B cell (primary cell): ENCODE data around the gene SRRM1.

Experiments used
- EZH2 ChIP-seq: IDR thresholded peaks from 2 replicates; pipeline ENCODE4 v1.6.1; 2012; ENCODE audit warnings: borderline replicate concordance, low read depth, mild to moderate bottlenecking, moderate library complexity, low read length; ENCODE audit not compliant: insufficient read depth, poor library complexity, severe bottlenecking
- TF ChIP-seq, protein P1 (sequence below): fragments of 200-600 bp; IDR thresholded peaks from one replicate; pipeline ENCODE4 v1.8.0; 2022; ENCODE audit warnings: antibody characterized with exemption, mild to moderate bottlenecking

DNA sequence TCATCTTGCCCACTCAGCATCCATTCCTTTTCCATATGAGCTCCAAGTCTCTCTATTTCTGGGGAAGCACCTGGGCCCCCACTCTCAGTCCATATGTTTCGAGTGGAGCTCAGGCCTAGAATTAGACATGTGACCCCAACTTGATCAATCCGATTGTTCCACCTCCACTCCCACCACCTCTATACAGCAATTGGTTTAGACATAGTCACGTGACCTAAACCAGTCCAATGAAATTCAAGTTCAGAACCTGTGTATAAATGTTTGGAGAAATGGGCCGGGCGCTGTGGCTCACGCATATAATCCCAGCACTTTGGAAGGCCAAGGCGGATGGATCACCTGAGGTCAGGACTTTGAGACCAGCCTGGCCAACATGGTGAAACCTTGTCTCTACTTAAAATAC lies 72.6 kb downstream of the SRRM1 start:
- TF ChIP-seq EZH2, result no peak
- TF ChIP-seq, protein P1, sequence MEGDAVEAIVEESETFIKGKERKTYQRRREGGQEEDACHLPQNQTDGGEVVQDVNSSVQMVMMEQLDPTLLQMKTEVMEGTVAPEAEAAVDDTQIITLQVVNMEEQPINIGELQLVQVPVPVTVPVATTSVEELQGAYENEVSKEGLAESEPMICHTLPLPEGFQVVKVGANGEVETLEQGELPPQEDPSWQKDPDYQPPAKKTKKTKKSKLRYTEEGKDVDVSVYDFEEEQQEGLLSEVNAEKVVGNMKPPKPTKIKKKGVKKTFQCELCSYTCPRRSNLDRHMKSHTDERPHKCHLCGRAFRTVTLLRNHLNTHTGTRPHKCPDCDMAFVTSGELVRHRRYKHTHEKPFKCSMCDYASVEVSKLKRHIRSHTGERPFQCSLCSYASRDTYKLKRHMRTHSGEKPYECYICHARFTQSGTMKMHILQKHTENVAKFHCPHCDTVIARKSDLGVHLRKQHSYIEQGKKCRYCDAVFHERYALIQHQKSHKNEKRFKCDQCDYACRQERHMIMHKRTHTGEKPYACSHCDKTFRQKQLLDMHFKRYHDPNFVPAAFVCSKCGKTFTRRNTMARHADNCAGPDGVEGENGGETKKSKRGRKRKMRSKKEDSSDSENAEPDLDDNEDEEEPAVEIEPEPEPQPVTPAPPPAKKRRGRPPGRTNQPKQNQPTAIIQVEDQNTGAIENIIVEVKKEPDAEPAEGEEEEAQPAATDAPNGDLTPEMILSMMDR, result no peak
